Bronchial epithelial cell (primary cell): ENCODE measurements around the gene CHD8. TPM values are rescaled to one million over a fixed set of nuclear protein-coding genes. Genes with fewer than 3 reads are reported as not detected.

Source experiments
- DNase-seq: peaks from one replicate; pipeline ENCODE4 v3.0.0-alpha.2; 2010; ENCODE audit warnings: low read depth
- FAIRE-seq: peaks from 2 replicates; lab custom pipeline; 2011; peaks lifted over from hg19 to GRCh38; lab: Jason Lieb, UNC
- H3K27me3 ChIP-seq: 2 replicates; pipeline ENCODE4 v1.5.1; 2011; ENCODE audit warnings: low read length; ENCODE audit not compliant: control insufficient read depth, insufficient read depth
- H3K36me3 ChIP-seq: 2 replicates; pipeline ENCODE4 v1.5.1; 2011; ENCODE audit warnings: low read length; ENCODE audit not compliant: control insufficient read depth, insufficient read depth
- H3K4me3 ChIP-seq: 2 replicates; pipeline ENCODE4 v1.5.1; 2011; ENCODE audit warnings: mild to moderate bottlenecking, low read depth, low read length, control low read depth
- total RNA-seq: library from RNA; depleted of rRNA; stranded (reverse); fragments of >200 nt; gene quantifications from 2 replicates; pipeline ENCODE4 v1.2.1, GENCODE V29; 2014
- TF ChIP-seq, protein P1 (sequence below): IDR thresholded peaks from 2 replicates; pipeline ENCODE4 v1.5.1; 2011; ENCODE audit warnings: mild to moderate bottlenecking, moderate library complexity, low read length, control low read depth, inconsistent platforms; ENCODE audit not compliant: insufficient read depth, severe bottlenecking

The CHD8 gene
- 29.7 and 41.1 TPM in 2 replicates for total RNA-seq

DNA sequence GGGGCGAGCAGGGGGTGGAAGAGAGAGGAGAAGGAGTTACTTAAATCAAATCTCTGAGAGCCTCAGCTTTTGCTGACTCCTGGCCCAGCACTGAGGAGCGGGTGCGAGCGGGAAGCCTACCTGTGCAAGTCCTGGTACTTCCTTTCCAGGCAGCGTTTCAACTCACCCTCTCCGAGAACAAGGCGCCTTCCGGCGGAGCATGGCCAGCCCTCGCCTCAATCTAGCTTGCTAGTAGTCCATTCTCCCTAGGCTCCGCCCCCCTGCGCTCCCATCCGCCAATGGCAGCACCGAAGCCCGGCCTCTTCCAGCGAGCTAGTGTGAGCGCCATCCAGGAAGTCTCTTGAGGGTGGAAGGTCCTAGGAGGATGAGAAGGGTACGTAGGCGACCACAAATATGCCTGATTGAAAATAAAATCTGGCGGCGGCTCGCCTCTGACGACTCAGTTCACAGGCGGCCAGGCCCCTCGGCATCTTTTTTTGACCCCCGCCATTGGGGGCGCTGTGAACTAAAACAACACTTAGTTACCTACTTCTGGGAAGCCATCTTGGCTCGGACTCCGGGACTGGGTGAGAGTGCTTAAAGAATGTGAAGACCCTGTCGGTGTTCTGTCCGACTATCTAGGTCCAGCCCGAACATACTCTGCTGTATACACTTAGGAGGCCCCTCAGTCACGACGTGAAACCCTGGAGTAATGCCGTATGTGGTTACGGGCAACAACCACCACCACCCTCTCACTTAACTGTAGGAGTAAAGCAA, at the start of gene CHD8:
Gene CHD8, minus strand, starts transcription at position 212 of the 756 bp plus-strand sequence. CDS start 24,480 bp downstream, outside the sequence.
- DNase-seq (peak; percentile 99), FAIRE-seq (peak; percentile 92)
- Histone ChIP-seq H3K36me3 (no peaks in the 10 kb centered on the region), H3K27me3 (no peaks in the 10 kb centered on the region), H3K4me3 (peak within 1 kb of the TSS; percentile 84)
- TF ChIP-seq, protein P1, sequence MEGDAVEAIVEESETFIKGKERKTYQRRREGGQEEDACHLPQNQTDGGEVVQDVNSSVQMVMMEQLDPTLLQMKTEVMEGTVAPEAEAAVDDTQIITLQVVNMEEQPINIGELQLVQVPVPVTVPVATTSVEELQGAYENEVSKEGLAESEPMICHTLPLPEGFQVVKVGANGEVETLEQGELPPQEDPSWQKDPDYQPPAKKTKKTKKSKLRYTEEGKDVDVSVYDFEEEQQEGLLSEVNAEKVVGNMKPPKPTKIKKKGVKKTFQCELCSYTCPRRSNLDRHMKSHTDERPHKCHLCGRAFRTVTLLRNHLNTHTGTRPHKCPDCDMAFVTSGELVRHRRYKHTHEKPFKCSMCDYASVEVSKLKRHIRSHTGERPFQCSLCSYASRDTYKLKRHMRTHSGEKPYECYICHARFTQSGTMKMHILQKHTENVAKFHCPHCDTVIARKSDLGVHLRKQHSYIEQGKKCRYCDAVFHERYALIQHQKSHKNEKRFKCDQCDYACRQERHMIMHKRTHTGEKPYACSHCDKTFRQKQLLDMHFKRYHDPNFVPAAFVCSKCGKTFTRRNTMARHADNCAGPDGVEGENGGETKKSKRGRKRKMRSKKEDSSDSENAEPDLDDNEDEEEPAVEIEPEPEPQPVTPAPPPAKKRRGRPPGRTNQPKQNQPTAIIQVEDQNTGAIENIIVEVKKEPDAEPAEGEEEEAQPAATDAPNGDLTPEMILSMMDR = peak; percentile 65

DNA sequence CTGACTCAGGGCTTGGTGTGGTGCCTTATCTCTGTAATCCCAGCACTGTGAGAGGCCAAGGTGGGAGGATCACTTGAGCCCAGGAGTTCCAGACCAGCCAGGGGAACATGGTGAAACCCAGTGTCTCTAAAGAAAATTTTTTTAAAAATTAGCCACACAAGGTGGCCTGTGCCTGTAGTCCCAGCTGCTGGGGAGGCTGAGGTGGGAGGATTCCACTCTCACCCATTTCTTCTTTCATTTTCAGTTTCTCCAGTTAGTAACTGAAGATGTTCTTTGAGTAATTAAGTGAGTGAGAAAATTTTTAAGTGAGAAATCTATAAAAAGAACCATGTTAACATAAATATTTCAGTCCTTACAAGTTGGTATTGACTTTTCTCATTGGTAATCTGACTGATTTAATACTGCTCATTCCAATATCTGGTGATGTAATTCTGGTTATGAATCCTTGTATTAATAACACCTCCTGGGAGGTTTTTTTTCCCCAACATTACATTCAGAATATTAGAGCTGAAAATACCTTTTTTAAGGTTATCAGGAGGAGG, 49.2 kb upstream of the CHD8 start:
- Histone ChIP-seq H3K4me3 (no peak overlapping the region), H3K27me3 (no peaks in the 10 kb centered on the region), H3K36me3 (peaks cover 12% of the 10 kb centered on the region)
- no peak for DNase-seq
- no peak for FAIRE-seq
- TF ChIP-seq, protein P1 = no peak

GRCh38 chr14:21503376-21503775, 47.5 kb upstream of the CHD8 start:
- H3K4me3 ChIP-seq = no peak overlapping the region
- H3K36me3 ChIP-seq = peaks cover 12% of the 10 kb centered on the region
- DNase-seq (no peak), FAIRE-seq (no peak)
- TF ChIP-seq, protein P1 = no peak
- H3K27me3 ChIP-seq = no peaks in the 10 kb centered on the region

DNA sequence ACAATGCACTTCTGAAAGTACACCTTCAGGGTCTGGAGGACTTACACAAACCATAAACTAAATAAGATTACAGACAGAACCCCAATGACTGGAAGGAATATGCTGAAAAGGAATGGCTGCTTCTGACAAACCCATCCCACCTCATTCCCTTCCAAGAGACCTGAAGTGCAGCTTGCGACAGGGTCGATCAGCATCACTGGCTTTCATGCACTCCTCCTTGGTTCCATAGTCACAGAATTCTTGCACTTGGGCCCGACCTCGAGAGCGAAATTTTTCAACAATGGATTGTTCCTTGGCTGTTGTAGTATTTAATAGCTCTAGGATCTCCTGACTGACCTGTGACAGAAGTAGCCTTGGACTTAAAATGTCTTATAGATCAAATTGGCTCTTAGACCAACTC, 45.6 kb upstream of the CHD8 start:
- H3K27me3 ChIP-seq = no peaks in the 10 kb centered on the region
- DNase-seq (no peak), FAIRE-seq (no peak)
- peaks cover 13% of the 10 kb centered on the region for H3K36me3 ChIP-seq
- H3K4me3 ChIP-seq = no peak overlapping the region
- TF ChIP-seq, protein P1 = no peak

DNA sequence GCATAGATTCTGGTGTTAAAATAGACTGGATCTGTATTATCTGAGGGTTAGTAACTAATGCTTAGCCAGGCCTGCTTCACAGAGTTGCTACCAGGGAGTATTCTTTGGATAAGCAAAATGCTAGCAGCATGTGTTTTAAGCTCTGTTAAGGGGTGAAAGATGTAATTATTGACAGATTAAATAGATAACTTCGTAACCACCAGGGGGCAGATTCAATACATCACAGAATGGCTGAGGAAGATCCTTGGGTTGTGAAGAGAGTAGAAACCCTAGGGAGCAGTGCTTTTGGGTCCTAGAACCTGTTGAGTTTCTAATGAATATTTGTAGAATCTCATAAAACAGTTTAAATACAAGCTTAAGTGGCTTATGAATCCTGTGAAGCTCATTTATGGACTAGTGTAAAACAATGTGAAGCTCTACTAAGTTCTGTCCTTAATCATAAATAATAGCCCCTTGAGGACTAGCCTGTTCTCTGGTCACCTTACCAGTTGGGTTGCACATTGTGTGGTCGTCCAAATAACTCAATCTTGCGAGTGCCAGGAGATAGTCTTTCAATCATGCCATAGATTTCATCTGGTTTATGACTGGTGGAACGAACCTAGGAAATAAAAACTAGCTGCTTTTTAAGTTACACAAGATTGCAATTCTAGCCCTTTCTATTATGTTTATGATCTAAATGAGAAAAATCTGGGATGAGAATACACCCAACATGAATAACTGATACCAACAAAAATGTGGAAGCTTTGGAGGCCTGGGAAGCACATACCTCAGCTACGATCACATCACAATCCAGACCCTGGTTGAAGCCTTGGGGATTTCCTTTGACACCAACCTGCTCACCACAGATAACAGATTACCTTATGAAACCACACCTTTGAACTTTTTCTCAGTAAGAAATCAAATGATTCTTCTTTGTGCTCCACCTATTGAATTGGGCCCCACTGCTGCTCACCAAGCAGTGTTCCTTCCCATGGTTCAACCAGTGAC, 42.9 kb upstream of the CHD8 start:
- no peaks in the 10 kb centered on the region for H3K27me3 ChIP-seq
- H3K4me3 ChIP-seq = no peak overlapping the region
- TF ChIP-seq, protein P1 = peak; percentile 45
- FAIRE-seq = no peak
- DNase-seq = peak; percentile 47
- peaks cover 17% of the 10 kb centered on the region for H3K36me3 ChIP-seq
